Fibroblast of peridontal ligament (primary cell): ENCODE measurements around the gene EGFR.

Experiments used
- DNase-seq: peaks from one replicate; pipeline ENCODE4 v3.0.0-alpha.2; 2010; ENCODE audit errors: extremely low read depth

EGFR gene

DNA sequence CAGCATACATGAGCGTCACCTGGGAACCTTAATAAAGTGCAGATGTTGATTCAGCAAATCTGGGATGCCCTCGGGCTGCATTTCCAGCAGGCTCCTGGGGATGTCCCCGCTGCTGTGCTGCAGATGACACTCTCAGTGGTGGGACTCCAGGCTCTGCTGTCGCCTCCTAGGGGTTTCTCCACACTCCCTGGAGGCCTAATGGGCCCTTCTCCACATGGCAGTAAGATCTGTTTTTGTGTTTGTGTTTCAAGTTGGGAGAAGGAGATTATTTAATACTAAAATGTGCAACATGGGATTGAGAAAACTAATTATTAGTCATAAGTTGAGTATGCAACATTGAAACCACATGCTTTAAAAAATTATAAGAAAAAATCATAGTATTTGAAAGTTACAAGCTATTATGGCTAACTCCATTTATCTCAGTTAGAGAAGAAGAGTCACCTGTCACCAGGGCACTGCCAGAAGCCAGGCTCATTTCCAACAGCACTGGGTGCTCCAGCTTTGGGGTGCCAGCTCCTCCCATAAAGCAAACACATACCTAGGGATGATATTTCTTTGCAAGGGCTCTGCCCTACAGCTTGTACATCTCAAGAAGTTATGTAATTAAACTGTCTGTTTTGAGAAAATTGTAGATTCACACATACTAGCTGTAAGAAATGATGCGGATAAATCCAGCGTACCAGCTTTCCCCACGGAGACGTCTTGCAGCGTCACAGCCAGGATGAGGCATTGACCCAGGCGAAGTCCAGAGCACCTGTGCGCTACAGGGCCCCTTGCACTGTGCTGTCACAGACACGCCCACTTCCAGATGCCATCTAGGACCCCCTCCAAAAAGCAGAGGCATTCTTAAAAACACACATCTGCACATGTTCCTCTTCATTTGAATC, 106.4 kb downstream of the EGFR start:
- no peak for DNase-seq

- DNase-seq, result peak; percentile 82
Observed at GRCh38 chr7:55127135-55127551, 108.3 kb downstream of the EGFR start.

GRCh38 chr7:55127622-55128081, 108.8 kb downstream of the EGFR start:
- DNase-seq, result peak; percentile 89

DNA sequence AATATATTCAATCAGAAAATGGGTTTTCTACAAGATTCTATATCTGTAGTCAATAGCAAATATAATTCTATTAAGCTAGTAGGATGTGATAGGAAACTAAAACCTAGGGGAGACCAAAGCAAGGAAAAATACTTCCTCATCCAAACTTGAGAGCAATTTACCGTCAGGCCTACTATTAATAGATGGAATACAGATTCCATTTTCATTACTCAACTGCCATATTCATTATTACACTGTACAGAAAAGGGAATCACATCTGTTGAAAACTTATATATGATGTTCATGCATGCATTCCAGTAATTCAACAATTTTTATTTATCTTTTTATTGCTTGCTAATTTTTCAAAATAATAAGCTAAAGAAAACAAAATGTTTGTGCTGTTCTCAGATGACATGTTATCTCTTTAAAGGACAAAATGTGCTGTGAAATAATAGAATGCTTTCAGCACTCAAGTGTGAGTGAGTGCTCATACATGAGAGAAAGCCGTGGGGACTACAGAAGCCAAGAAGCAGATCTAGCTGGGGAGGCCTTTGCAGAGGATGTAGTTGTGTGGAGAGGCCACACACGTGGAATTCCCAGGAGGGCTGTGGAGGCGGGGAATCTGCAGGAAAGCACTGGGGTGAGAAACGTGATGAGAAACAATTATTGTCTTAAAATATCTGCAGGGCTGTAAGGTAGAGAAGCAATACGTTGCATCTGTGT, 110.0 kb downstream of the EGFR start:
- DNase-seq, result peak; percentile 52

DNA sequence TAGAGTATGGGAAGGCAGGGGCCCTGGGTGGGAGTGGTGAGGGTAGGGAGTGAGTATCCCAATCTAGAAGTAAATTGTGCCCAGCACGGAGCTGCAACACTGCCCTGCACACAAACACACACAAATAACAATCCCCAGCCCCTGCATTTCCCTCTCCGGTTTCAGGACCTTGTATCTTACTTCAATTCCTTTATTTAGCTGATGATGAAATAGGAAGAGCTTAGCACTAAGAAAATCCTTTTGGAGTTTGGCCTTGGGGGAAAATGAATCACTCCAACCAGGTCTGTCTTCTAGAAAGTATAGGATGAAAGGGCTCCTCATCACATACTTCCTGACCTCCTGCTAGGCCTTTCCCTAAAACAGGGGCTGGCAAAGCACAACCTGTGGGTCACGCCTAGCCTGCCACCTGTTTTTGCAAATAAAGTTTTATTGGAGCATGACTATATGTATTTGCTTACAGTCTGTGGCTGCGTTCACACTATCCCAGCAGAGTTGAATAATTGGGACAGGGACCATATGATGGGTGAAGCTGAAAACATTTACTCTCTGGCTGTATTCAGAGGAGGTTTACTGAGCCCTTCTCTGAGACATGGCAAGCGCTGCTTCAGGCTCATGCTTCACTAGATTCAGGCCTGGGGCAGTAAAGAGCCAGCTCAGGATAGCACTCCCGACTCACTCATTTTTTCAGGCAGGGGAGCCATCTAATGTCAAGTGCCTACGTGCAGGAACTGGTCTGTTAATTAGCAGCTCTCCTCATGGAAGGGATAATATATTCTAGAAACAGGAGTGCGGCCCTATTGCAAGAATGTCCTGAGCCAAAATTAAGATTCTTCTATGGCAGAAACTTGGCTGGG, 111.0 kb downstream of the EGFR start:
- peak; percentile 69 for DNase-seq

- DNase-seq, result peak; percentile 66
Observed at GRCh38 chr7:55130395-55131141, 111.8 kb downstream of the EGFR start.

GRCh38 chr7:55131142-55131929, 112.5 kb downstream of the EGFR start:
- DNase-seq, result no peak

DNA sequence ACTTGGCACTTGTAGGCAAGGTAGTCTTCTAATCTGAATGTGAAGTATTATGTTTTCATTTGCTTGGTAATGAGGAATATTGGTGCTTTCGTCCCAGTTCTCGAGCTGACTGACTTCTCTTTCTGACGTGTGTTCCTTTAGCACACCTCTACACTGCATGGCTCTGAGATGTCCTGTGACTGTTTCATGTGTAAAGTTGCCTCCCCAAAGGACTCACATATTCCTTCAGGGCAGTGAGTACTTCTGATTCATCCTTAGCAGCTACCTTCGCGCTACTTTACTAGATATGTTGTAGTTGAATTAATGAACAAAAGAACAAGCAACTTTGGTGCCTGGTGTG, 113.7 kb downstream of the EGFR start:
- no peak for DNase-seq

- peak; percentile 97 for DNase-seq
Observed at GRCh38 chr7:55132890-55133551, 114.2 kb downstream of the EGFR start.

GRCh38 chr7:55133630-55134358, 115.0 kb downstream of the EGFR start:
- peak; percentile 97 for DNase-seq

- no peak for DNase-seq
Observed at GRCh38 chr7:55134359-55134725, 115.5 kb downstream of the EGFR start.

DNA sequence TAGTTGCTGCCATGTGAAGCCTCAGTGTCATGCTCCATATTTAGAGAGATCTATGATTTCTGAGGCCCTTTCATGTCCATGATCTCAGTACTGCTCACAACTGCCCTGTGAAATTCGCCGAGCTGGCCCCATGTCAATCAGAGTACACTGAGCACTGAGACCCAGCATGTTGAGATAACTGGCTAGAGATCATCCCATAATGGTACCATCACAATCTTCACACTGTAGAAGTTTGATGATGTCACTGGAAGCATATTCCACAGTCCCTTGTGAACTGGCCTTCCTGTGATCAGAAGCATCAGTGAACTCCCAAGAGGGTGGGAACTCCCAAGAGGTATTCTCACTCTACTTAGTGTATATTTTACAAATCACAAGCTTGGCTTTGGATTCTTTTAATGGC, 116.0 kb downstream of the EGFR start:
- DNase-seq, result no peak

GRCh38 chr7:55135462-55135861, 116.6 kb downstream of the EGFR start:
- DNase-seq, result no peak

DNA sequence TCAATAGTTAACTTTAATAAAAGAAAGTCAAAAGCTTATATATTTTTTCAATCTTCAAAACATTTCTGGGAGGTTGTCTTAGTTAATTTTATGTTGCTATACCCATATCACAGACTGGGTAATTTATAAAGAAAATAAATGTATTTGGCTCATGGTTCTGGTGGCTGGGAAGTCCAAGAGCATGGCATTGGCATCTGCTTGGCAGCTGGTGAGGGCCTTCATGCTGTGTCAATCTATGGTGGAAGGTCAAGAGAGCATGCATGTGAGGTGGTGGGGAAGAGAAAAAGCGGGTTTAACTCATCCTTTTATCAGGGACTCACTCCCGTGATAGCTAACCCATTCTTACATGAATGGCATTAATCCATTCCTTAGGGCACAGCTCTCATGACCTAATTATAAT, 119.8 kb downstream of the EGFR start:
- DNase-seq, result no peak

GRCh38 chr7:55140221-55140940, 121.6 kb downstream of the EGFR start:
- peak; percentile 68 for DNase-seq

GRCh38 chr7:55140941-55141278, 122.1 kb downstream of the EGFR start:
- no peak for DNase-seq

DNA sequence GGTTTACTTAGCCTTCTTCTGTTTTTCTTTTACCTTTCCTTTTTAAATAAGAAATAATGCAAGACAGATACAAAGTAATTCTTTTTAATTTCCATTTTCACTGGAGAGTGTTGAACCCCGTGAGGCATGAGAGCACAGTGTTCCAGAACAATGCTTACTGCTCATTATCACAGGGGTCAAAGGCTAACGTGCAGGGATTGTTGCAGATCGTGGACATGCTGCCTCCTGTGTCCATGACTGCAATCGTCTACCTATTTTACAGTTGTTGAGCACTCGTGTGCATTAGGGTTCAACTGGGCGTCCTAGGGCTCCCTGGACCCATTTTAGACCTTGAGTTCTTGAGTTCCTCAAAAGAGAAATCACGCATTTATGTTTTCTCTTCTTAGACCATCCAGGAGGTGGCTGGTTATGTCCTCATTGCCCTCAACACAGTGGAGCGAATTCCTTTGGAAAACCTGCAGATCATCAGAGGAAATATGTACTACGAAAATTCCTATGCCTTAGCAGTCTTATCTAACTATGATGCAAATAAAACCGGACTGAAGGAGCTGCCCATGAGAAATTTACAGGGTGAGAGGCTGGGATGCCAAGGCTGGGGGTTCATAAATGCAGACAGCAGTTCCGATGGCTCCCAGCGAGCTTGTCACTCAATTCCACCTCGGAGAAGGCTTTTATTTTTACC, 124.2 kb downstream of the EGFR start:
- no peak for DNase-seq
